Mammary epithelial cell (primary cell): Measurements from ENCODE around the gene STARD4.

Experiments
- EZH2 ChIP-seq: IDR thresholded peaks from 2 replicates; pipeline ENCODE4 v1.6.1; 2012; ENCODE audit warnings: low read length, inconsistent platforms, borderline replicate concordance
- TF ChIP-seq, protein P1 (sequence below), 2 donors: IDR thresholded peaks in 1 of 2; conservative IDR thresholded peaks in 1 of 2; 2 replicates each; pipeline ENCODE4 v1.5.1; 2011 to 2012; ENCODE audit warnings: inconsistent platforms in 2 of 2, low read length in 2 of 2, mild to moderate bottlenecking in 2 of 2, control low read depth in 1 of 2, low read depth in 1 of 2; ENCODE audit not compliant: insufficient read depth in 1 of 2; ENCODE audit errors: extremely low read depth in 1 of 2

DNA sequence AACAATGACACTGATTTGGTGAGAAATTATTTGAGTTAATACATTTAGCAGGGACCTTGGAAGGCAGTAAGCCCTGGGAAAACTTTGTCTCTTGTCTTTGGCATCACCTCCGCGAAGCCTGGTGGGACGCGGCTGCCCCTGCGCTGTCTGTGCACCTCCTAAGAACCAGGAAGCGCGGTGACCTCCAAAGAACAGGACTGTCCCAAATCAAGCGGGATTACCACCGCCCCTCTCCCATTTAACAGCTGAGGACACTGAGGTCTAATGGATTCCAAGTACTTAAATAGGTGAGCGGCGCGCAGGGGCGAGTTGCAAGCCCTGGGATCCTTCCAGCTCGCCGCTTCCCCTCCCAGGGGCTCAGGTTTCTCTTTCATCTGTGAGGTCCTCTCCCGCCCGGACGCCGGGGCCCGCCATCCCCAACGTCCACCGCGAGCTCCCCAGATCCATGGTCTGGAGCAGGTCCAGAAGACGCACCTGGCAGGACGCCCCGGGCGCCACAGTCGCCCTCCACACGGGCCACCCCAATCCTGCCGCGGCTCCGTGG, 432 bp downstream of the STARD4 start:
- TF ChIP-seq, protein P1, sequence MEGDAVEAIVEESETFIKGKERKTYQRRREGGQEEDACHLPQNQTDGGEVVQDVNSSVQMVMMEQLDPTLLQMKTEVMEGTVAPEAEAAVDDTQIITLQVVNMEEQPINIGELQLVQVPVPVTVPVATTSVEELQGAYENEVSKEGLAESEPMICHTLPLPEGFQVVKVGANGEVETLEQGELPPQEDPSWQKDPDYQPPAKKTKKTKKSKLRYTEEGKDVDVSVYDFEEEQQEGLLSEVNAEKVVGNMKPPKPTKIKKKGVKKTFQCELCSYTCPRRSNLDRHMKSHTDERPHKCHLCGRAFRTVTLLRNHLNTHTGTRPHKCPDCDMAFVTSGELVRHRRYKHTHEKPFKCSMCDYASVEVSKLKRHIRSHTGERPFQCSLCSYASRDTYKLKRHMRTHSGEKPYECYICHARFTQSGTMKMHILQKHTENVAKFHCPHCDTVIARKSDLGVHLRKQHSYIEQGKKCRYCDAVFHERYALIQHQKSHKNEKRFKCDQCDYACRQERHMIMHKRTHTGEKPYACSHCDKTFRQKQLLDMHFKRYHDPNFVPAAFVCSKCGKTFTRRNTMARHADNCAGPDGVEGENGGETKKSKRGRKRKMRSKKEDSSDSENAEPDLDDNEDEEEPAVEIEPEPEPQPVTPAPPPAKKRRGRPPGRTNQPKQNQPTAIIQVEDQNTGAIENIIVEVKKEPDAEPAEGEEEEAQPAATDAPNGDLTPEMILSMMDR (conservative IDR thresholded peaks at IDR 0.05 in 1 of 2, IDR thresholded peaks at IDR 0.05 in 1 of 2; ENCODE audit: extremely low read depth in 1 of 2, insufficient read depth in 1 of 2, low read depth in 1 of 2, low read length in 2 of 2) = no peak
- no peak for TF ChIP-seq EZH2
